GM19438 (cell line): Measurements from ENCODE around the gene SST.
"Not testable (repeated sequence)": the region's sequence is repeated elsewhere in the genome, so short reads cannot be mapped to it uniquely, and the experiment has no call there.

Experiments used
- ATAC-seq: cut with Tn5 transposase; IDR thresholded peaks from one replicate; pipeline ENCODE4 v1.9.1; 2021; ENCODE audit warnings: low read depth; ENCODE audit not compliant: unreplicated experiment

SST gene

DNA sequence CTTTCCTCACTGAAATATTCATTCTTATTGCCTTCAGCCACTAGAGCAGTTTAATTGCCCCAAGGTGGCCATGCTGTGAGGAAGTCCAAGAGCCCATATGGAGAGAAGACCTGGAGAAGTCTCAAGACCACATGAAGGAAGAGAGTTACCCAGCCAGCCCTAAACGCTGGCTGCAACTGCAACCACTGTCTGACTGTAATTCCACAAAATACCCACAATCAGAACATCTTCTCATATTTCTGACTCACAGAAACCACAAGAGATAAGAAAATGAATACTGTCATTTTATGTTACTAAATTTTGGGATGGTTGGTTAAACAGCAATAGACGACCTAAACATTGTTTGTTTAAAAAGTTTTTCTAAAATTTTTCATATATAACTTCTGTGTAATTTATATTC, 14.7 kb upstream of the SST start:
- no peak for ATAC-seq

DNA sequence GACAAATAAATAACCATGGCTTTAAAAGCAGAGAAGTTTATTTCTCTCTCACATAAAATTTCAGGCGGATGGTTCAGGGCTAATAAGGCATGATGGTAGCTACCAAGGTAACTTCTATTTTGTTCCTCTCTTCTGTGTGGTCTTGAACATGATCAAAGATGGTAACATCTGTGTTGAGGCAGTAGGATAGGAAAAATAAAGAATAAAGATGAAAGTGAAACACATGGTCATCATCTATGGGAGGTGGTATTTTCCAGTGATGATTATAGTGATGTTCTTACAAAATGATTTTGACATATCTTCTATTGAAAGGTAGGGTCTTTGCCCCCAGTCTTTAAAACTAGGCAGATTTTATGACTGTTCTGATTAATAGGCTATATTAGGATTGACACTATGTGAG, 14.2 kb upstream of the SST start:
- ATAC-seq = no peak

DNA sequence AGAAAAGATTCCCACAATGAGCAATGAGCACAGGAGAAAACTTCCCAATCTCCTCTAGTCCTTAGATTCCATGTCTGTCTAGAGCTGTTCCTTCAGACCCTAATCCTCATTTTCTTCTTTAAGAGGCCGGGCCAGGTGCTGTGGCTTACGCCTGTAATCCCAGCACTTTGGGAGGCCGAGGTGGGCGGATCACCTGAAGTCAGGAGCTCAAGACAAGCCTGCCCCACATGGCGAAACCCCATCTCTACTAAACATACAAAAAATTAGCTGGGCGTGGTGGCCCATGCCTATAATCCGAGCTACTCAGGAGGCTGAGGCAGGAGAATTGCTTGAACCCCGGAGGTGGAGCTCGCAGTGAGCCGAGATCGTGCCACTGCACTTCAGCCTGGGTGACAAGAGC, 11.6 kb upstream of the SST start:
- ATAC-seq = not testable (repeated sequence)

GRCh38 chr3:187679638-187680396, 9.6 kb upstream of the SST start:
- ATAC-seq = no peak

GRCh38 chr3:187678726-187679268, 8.6 kb upstream of the SST start:
- no peak for ATAC-seq

- no peak for ATAC-seq
Measured at GRCh38 chr3:187677604-187678003, 7.4 kb upstream of the SST start.

DNA sequence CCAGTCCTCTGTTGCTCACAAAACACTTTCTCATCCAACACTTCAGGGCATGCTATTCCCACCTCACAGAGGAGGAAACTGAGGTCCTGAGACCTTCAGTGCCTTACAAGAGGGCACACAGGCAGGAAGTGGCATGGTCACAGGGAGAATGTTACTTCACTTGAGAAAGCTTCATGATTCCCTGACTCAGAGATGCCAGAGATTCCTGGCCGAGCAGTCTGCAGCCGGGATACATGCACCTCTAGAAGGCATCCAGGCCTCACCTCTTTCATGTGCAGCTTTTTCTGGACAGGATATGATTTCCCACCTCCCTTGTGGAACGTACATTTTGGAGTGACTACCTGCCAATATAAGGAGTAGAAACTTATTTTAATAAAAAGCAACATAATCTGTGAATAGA, 2.8 kb upstream of the SST start:
- no peak for ATAC-seq

GRCh38 chr3:187667526-187667925, 2.7 kb downstream of the SST start:
- no peak for ATAC-seq

DNA sequence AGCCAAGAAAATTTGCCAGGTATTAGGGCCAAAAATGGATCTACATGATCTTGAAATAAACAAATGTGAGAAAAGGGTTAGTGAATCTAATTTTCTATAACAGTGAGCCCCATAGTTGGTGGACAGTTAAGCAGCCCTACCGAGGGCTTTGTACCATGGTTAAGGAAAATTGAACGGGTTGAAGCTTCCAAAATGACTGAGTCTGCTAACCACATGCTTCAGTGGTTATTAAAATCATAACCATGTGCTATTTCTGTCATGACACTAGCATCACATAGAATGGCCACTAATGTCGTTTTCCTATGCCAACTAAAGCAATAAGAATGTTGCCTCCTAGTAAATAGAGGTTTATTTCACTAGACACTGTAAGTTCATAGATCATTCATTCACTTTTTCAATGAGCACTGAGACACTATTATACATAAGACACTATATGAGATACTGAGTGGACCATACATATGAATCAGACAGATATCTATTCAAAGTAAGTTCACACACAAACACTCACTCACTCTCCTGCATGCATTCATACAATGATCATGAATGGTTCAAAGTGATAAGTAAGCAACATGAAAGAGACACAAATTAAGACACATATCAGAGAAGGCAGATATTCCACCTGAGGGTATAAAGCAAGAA, 4.3 kb downstream of the SST start:
- ATAC-seq = no peak

DNA sequence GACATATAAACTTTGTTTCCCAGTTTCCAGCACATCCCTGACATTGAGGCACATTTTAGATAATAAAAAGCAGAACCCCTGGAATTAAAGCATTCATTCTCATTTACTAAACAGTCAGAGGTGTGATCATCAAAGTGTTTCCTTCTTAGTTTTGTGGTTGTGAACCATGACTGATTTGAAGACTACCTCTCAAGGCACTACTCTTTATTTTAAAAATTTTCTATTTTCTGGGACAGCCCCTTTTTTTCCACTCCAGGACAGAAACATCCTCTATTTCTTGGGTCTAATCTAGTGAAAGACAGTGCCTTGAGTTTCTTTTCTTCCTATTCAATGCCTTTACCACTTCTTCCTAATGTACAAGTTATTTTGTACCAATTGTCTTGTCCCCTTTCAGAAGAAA, 5.2 kb downstream of the SST start:
- no peak for ATAC-seq

DNA sequence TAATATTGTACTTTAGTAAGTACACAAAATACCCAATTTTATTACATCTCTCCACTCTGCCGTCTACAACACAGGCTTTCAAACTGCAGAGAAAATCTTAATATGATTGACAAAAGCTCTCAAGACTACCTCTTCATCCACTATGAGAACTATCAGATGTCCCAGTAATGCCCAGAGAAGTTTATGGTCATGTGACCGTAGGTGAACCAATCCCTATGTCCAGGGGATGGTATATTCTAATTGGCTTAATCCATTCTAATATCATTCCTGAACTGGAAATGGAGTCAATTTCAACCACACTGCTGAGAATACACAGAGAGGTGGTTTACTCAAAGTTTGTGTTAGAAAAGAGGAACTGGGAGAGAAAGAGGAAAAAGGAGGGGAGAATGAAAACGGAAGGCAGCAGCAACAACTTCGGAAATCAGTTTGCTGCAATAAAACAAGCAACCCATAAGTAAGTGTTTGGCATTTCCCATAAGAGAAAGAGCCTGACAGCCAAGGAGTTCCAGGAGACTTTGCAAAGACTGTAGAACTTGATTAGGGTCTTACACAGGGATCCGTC, 7.3 kb downstream of the SST start:
- no peak for ATAC-seq

DNA sequence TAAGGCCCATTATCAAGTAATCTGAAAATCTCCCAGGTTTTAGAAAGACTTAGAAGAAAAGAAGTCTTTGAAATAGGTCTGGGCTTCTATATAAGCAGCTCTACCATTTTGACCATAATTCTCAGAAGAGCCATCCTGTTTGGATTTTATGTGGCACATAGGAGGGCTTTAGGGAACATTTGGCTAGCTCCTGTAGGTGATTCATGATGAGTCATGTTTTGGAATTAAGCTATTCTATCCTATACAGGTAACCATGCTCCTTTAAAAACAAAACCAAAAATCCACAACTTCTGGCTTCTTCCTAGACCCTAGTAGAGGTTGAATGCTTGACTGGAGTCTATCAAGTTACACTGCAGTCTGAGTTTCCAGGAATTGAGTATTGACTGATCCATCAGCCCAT, 8.9 kb downstream of the SST start:
- no peak for ATAC-seq

- ATAC-seq = no peak
Measured at GRCh38 chr3:187651282-187651681, 18.9 kb downstream of the SST start.

DNA sequence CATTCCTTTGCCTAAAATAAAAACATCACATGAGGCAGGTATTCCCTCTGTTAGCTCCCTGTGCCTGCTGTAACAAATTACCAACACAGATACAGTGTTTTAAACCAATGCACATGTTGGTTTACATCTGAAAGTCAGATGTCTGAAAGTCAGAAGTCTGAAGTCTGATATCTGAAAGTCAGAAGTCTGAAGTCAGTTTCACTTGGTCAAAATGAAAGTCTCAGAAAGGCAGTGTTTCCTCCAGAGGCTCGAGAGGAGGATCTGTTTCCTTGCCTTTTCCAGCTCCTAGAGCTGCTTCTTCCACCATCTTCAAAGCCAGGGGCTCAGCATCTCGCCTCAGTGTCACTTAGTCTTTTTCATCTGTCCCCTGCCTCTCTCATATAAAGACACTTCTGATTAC, 22.0 kb downstream of the SST start:
- ATAC-seq = peak; percentile 95

DNA sequence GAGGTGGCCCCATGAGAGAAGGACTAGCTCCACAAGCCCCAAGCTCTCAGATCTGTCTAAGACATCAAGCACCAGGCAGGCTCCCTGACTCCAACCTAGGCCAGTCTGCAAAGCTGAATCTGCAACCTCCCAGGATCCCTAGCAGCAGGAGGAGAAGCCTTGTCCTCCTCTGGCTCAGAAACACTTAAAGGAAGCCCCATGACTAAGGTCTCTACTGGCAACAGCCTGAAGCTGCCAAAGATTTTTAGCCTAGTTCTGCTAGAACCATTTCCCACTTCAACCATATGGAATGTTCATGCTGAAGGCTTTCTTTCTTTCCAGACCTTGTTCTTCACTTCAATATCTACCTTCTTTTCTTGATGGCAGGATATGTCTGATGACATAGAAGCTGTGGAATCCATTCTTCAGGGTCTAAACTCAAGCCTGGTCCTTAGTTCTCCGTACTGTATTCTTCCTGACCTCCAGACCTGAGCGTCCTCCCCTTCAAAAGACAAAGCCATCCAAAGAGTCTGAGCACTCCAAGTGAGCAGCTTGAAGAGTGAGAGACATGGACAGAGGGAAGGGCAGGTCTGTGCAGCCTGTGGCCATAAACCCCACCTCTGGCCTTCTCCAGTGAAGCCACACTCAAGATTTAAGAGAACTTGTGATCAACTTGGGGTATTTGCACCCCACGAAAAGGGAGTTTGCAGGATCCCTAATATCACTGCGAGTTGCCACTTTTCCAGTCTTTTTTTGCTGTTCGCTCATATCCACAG, 23.1 kb downstream of the SST start:
- ATAC-seq = no peak

DNA sequence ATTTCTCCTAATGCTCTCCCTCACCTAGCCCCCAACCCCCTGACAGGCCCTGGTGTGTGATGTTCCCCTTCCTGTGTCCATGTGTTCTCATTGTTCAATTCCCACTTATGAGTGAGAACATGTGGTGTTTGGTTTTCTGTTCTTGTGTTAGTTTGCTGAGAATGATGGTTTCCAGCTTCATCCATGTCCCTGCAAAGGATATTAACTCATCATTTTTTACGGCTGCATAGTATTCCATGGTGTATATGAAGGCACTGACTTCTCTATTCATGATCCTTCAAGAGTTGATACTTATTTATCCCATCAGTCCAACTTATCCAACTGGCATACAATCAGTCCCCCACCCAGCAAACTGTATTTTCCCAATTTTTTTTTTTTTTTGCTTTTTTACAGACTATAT, 24.8 kb downstream of the SST start:
- ATAC-seq = not testable (repeated sequence)

- no peak for ATAC-seq
Measured at GRCh38 chr3:187642861-187643260, 27.3 kb downstream of the SST start.

DNA sequence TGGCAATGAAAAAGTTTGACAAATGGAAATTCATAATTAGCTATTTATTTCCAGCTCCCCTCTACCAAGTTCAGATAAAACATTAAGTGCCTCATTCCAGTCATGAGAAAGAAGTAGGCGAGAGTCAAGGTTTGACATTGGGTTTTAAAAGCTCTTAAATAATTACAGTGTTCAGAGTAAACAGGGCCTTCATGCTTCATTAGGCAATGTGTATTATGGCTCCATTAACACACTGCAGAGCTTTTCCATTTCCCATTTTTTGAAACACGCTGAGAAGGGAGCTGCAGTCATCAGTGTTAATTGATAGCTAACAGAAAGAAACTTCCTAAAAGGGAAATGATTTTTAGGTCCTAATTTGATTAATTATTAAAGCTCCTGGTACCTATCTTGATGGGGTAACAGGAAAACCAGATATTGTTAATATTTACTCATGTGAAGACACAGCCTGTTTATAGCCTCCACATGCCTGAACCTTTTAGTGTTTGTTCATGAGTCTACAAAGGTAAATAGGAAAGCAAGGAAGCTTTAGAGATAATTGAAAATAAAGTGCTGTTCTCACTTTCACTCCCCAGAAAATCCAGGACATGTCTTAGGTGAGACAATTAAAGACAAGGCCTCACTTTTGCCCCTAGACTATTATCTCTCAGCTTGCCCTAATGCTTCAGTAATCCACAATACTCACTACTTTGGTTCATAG, 28.7 kb downstream of the SST start:
- no peak for ATAC-seq

DNA sequence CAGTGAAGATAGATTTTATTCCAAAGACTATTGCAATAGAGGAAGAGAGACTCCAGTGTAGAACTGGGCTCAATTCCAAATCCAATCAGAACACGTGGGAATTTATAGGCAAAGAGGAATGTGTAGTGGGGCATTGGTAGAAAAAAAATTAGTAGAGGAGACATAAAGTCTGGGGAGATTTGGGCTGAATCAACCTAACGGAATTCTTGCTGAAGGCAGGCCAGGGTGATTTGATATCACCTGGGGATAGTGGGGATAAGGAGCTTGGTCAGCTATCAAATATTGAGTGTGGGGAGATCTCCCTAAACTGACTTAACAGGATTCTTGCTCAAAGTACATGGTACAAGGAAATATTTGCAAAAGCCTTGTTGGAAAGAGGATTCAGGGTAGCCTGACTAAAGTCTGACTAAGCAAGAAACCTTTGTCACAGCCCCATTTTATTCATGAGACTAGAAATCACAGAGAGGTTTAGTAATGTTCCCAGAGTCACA, 29.6 kb downstream of the SST start:
- no peak for ATAC-seq

DNA sequence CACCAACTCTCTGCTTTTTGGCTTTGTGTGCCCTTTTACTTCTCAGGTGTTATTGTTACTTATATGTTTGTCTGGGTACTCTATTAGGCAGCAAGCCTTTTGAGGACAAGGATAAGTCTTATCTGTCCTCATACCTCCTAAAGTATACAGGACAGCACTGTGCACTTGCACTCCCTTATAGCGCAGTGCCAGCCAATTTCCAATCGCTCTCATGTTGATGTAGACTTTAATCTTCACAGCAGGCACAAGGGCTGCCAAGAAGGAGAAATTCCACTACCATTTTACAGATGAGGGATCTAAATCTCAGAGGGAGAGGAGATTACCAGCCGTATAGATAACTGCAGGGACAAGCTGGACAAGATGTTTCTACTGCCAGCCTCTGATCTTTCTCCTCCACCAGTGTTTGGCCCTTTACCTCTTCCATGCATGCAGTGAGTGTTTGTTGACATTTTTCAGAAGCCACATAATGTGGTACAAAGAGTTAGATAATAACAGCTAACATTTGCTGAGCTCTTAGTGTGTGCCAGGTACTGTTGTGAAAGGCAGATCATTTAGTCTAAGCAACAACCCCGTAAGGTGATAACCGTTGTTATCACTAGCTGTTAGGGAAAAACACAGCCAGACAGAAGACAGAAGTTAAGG, 30.1 kb downstream of the SST start:
- no peak for ATAC-seq
